ENCODE measurements around the gene EIF3M. TPM values are rescaled to one million over a fixed set of nuclear protein-coding genes. Genes with fewer than 3 reads are reported as not detected.

The EIF3M gene
- 318 TPM for total RNA-seq

DNA sequence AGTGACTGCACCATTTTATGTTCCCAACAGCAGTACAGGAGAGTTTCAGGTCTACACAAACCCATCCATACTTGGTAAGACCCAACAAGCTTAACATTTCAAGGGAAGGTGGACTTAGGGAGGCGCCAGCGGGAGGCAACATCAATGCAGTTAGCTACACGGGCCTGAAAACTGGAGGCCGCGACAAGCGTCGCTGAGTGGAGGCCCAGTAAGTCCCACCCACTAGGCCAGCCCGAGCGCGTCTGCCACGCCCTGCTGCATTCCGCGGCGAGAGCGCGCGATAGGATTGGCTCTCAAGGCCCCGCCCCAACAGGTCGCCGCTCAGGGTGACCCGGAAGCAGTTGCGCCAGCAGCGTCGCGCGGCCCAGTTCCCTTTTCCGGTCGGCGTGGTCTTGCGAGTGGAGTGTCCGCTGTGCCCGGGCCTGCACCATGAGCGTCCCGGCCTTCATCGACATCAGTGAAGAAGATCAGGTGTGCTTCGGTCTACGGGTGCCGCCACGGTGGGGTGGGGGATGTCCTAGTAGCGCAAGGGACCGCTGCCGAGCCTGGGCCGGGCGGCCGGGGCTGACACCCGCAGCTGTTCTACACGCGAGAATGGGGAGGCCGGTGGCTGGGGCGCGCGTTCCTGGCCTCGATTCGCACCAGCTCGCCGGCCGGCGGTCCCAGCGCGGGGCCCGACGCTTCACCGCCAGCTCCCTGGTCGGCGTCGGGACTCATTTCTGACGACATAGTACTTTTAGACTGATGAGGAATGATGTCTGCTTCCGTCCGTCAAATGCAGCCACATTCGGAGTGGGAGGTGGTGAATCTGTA, at the start of gene EIF3M:
Gene EIF3M (plus strand): TSS at position 373 of the 813 bp plus-strand sequence. CDS start 57 bp downstream, at position 430.

Other genes starting within 250 kb of the EIF3M start
- not detected for gene WT1, start 148.3 kb upstream of the EIF3M start, total RNA-seq
- gene CCDC73, start 210.8 kb downstream of the EIF3M start, total RNA-seq: not detected
- 1.4 TPM for gene PRRG4, start 246.1 kb downstream of the EIF3M start, total RNA-seq